ENCODE data around the gene BNIP3. TPM values are rescaled to one million over a fixed set of nuclear protein-coding genes. Genes with fewer than 3 reads are reported as not detected.

BNIP3 gene
- total RNA-seq, 1 experiment from 2014 or later: 18.4 TPM

DNA sequence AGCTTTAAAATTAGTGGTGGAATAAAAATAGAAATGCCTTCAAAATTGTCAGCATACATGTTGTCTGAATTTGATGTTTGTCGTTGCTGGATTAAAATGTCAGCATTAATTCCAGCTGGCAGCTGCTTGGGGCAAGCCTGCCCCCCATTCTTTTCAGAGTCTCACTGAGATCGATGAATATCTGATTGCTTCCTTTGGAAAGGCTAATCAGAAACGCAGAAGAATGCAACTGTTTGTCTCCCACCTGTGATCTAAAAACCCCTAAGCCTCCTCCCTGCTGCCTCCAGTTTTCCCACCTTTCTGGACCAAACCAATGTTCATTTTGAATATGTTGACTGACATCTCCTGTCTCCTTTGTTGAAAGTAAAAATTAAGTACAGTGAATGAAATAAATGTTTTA is 27.9 kb upstream of the BNIP3 start:
- Mint-ChIP-seq H3K4me3 (ENCODE audit: unreplicated experiment) (no peak overlapping the region), H3K27me3 (ENCODE audit: insufficient read depth, unreplicated experiment) (peaks cover 10% of the 10 kb centered on the region), H3K4me1 (ENCODE audit: low read depth, unreplicated experiment) (no peaks in the 10 kb centered on the region), H3K36me3 (ENCODE audit: insufficient read depth, unreplicated experiment) (no peaks in the 10 kb centered on the region), H3K27ac (ENCODE audit: unreplicated experiment) (no peak overlapping the region), H3K9me3 (ENCODE audit: unreplicated experiment) (no peaks in the 10 kb centered on the region)
- Histone ChIP-seq H3K27me3 (replicated peaks; ENCODE audit: control insufficient read depth, insufficient read depth, low read length) (no peaks in the 10 kb centered on the region), H3K4me3 (ENCODE audit: low read depth, low read length) (no peak overlapping the region), H3K36me3 (ENCODE audit: control insufficient read depth, insufficient read depth, low read length) (no peaks in the 10 kb centered on the region), H3K4me1 (no peaks in the 10 kb centered on the region), H3K9me3 (no peaks in the 10 kb centered on the region; the same call in 1 of the 2 replicates)
- ChIA-PET POLR2A (no interaction called here), CTCF (interaction anchor here (1.2 kb wide), 1 partner anchor 13 kb away, joined by 5 read pairs; no protein-coding TSS in a partner anchor)
- intact Hi-C loops (cut with micrococcal nuclease; ENCODE audit: unreplicated experiment): no loop called here
- DNase-seq: no peak
- TF ChIP-seq, protein P1, sequence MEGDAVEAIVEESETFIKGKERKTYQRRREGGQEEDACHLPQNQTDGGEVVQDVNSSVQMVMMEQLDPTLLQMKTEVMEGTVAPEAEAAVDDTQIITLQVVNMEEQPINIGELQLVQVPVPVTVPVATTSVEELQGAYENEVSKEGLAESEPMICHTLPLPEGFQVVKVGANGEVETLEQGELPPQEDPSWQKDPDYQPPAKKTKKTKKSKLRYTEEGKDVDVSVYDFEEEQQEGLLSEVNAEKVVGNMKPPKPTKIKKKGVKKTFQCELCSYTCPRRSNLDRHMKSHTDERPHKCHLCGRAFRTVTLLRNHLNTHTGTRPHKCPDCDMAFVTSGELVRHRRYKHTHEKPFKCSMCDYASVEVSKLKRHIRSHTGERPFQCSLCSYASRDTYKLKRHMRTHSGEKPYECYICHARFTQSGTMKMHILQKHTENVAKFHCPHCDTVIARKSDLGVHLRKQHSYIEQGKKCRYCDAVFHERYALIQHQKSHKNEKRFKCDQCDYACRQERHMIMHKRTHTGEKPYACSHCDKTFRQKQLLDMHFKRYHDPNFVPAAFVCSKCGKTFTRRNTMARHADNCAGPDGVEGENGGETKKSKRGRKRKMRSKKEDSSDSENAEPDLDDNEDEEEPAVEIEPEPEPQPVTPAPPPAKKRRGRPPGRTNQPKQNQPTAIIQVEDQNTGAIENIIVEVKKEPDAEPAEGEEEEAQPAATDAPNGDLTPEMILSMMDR (IDR thresholded peaks at IDR 0.05; ENCODE audit: insufficient read depth in 1 of 2, low read depth in 1 of 2, low read length in 1 of 2, severe bottlenecking in 1 of 2, unreplicated experiment in 1 of 2): no peak
- no TSS peak for BruUV-seq (replicated peaks)

DNA sequence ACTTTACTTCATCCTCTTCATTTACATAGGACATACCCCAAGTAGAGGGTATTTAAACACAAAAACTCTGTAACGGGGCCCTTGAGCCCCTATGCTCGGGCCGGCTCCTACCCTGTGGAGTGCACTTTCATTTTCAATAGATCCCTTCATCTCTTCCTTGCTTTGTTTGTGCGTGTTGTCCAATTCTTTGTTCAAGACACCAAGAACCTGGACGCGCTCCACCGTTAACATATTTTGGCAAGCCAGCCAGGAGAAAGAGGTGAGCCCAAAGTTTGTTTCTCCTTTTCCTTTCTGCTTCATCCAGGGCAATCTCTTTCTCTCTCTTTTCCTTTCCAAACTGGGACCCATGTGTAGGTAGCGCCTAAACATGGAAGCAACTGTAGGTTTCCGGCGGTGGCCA is 26.0 kb upstream of the BNIP3 start:
- Mint-ChIP-seq H3K27me3 (ENCODE audit: insufficient read depth, unreplicated experiment) (peaks cover 10% of the 10 kb centered on the region), H3K36me3 (ENCODE audit: insufficient read depth, unreplicated experiment) (no peaks in the 10 kb centered on the region), H3K4me3 (ENCODE audit: unreplicated experiment) (no peak overlapping the region), H3K27ac (ENCODE audit: unreplicated experiment) (no peak overlapping the region), H3K9me3 (ENCODE audit: unreplicated experiment) (no peaks in the 10 kb centered on the region), H3K4me1 (ENCODE audit: low read depth, unreplicated experiment) (no peaks in the 10 kb centered on the region)
- DNase-seq: no peak
- TF ChIP-seq, protein P1 (IDR thresholded peaks at IDR 0.05; ENCODE audit: insufficient read depth in 1 of 2, low read depth in 1 of 2, low read length in 1 of 2, severe bottlenecking in 1 of 2, unreplicated experiment in 1 of 2): no peak
- ChIA-PET POLR2A (no interaction called here), CTCF (no interaction called here)
- intact Hi-C loops (cut with micrococcal nuclease; ENCODE audit: unreplicated experiment): no loop called here
- no peak overlapping the region for H3K4me3 ChIP-seq (ENCODE audit: low read depth, low read length)
- H3K9me3 ChIP-seq: no peaks in the 10 kb centered on the region; the same call in 1 of the 2 replicates
- no TSS peak for BruUV-seq (replicated peaks)
- no peaks in the 10 kb centered on the region for H3K4me1 ChIP-seq
- H3K36me3 ChIP-seq (ENCODE audit: control insufficient read depth, insufficient read depth, low read length): no peaks in the 10 kb centered on the region
- no peaks in the 10 kb centered on the region for H3K27me3 ChIP-seq (replicated peaks; ENCODE audit: control insufficient read depth, insufficient read depth, low read length)

DNA sequence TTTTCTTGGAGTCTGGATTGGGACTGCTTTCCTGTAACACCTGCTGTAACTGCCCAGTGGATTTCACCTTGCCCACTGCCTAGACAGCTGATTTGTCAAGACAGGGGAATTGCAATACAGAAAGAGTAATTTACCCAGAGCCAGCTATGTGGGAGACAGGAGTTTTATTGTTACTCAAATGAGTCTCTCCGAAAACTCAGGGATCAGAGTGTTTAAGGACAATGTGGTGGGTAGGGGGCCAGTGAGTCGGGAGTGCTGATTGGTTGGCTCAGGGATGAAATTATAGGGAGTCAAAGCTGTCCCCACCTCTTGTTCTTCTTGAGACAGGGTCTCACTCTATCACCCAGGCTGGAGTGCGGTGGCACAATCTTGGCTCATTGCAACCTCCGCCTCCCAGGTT is 25.2 kb upstream of the BNIP3 start:
- Mint-ChIP-seq H3K4me1 (ENCODE audit: low read depth, unreplicated experiment) (no peaks in the 10 kb centered on the region), H3K36me3 (ENCODE audit: insufficient read depth, unreplicated experiment) (no peaks in the 10 kb centered on the region), H3K9me3 (ENCODE audit: unreplicated experiment) (no peaks in the 10 kb centered on the region), H3K27ac (ENCODE audit: unreplicated experiment) (no peak overlapping the region), H3K27me3 (ENCODE audit: insufficient read depth, unreplicated experiment) (peaks cover 10% of the 10 kb centered on the region), H3K4me3 (ENCODE audit: unreplicated experiment) (no peak overlapping the region)
- no TSS peak for BruUV-seq (replicated peaks)
- H3K4me1 ChIP-seq: no peaks in the 10 kb centered on the region
- DNase-seq: no peak
- intact Hi-C loops (cut with micrococcal nuclease; ENCODE audit: unreplicated experiment): no loop called here
- CTCF ChIA-PET: interaction anchor here (0.9 kb wide), 1 partner anchor 16 kb away, joined by 4 read pairs; no protein-coding TSS in a partner anchor
- POLR2A ChIA-PET: no interaction called here
- H3K27me3 ChIP-seq (replicated peaks; ENCODE audit: control insufficient read depth, insufficient read depth, low read length): no peaks in the 10 kb centered on the region
- no peak overlapping the region for H3K4me3 ChIP-seq (ENCODE audit: low read depth, low read length)
- H3K36me3 ChIP-seq (ENCODE audit: control insufficient read depth, insufficient read depth, low read length): no peaks in the 10 kb centered on the region
- H3K9me3 ChIP-seq: no peaks in the 10 kb centered on the region; the same call in 1 of the 2 replicates
- TF ChIP-seq, protein P1 (IDR thresholded peaks at IDR 0.05; ENCODE audit: insufficient read depth in 1 of 2, low read depth in 1 of 2, low read length in 1 of 2, severe bottlenecking in 1 of 2, unreplicated experiment in 1 of 2): no peak
